Osteoblast (primary cell): ENCODE results near the gene PSME3. TPM values are rescaled to one million over a fixed set of nuclear protein-coding genes. Genes with fewer than 3 reads are reported as not detected.

Experiments used
- DNase-seq: peaks from one replicate; pipeline ENCODE4 v3.0.0; 2011; ENCODE audit warnings: low spot score, mixed read lengths; ENCODE audit not compliant: insufficient read length; ENCODE audit errors: missing footprints
- H2AFZ ChIP-seq: 2 replicates; pipeline ENCODE4 v1.6.0; 2011; ENCODE audit warnings: mild to moderate bottlenecking, low read length
- H3K27ac ChIP-seq: 2 replicates; pipeline ENCODE4 v1.5.1; 2011; ENCODE audit warnings: mild to moderate bottlenecking, low read depth, low read length, moderate library complexity
- H3K27me3 ChIP-seq: 2 replicates; pipeline ENCODE4 v1.6.0; 2012; ENCODE audit warnings: mild to moderate bottlenecking, control low read depth, inconsistent platforms, low read length, moderate library complexity; ENCODE audit not compliant: insufficient read depth
- H3K36me3 ChIP-seq: 2 replicates; pipeline ENCODE4 v1.5.1; 2011; ENCODE audit warnings: mild to moderate bottlenecking, low read length, control low read depth, moderate library complexity; ENCODE audit not compliant: insufficient read depth
- H3K4me1 ChIP-seq: 2 replicates; pipeline ENCODE4 v1.5.1; 2011; ENCODE audit warnings: mild to moderate bottlenecking, low read length, control low read depth, moderate library complexity; ENCODE audit not compliant: insufficient read depth
- H3K4me2 ChIP-seq: 2 replicates; pipeline ENCODE4 v1.6.0; 2011; ENCODE audit warnings: mild to moderate bottlenecking, low read length; ENCODE audit not compliant: insufficient read depth
- H3K4me3 ChIP-seq: fragments of 200-600 bp; sonication (generic); 3 replicates; pipeline ENCODE4 v1.5.1; 2012; ENCODE audit warnings: mild to moderate bottlenecking, low read length, inconsistent platforms; ENCODE audit not compliant: insufficient read depth
- H3K79me2 ChIP-seq: 2 replicates; pipeline ENCODE4 v1.6.0; 2012; ENCODE audit warnings: mild to moderate bottlenecking, low read length, control low read depth, inconsistent platforms; ENCODE audit not compliant: insufficient read depth
- H3K9me3 ChIP-seq: 2 replicates; pipeline ENCODE4 v1.5.1; 2011; ENCODE audit warnings: low read depth, low read length, control low read depth
- H4K20me1 ChIP-seq: 2 replicates; pipeline ENCODE4 v1.6.0; 2012; ENCODE audit warnings: mild to moderate bottlenecking, low read length, control low read depth; ENCODE audit not compliant: insufficient read depth
- CTCF ChIP-seq: IDR thresholded peaks from 2 replicates; pipeline ENCODE4 v1.5.1; 2011; ENCODE audit warnings: mild to moderate bottlenecking, low read depth, low read length, moderate library complexity; ENCODE audit errors: extremely low read depth
- total RNA-seq: library from RNA; depleted of rRNA; stranded (reverse); fragments of >200 nt; gene quantifications from 2 replicates; pipeline ENCODE4 v1.2.3, GENCODE V29; 2012

Gene PSME3
- total RNA-seq, 1 donor: 81.1 TPM

GRCh38 chr17:42818379-42818778 lies 14.8 kb upstream of the PSME3 start:
- H3K27me3 ChIP-seq: no peaks in the 10 kb centered on the region
- H2AFZ ChIP-seq: no peak overlapping the region
- H3K36me3 ChIP-seq: peaks cover 64% of the 10 kb centered on the region
- H3K9me3 ChIP-seq: no peaks in the 10 kb centered on the region
- no peaks in the 10 kb centered on the region for H4K20me1 ChIP-seq
- H3K79me2 ChIP-seq: peaks cover 24% of the 10 kb centered on the region
- DNase-seq: peak; percentile 32
- TF ChIP-seq CTCF: no peak
- H3K4me1 ChIP-seq: peaks cover 48% of the 10 kb centered on the region
- H3K4me2 ChIP-seq: no peak overlapping the region
- H3K4me3 ChIP-seq: no peak overlapping the region
- peak overlapping the region; percentile 86 for H3K27ac ChIP-seq

- TF ChIP-seq CTCF: peak; percentile 89
- Histone ChIP-seq H3K36me3 (peaks cover 54% of the 10 kb centered on the region), H4K20me1 (no peaks in the 10 kb centered on the region), H3K27me3 (no peaks in the 10 kb centered on the region), H3K4me3 (no peak overlapping the region), H3K27ac (peak overlapping the region; percentile 86), H2AFZ (no peak overlapping the region), H3K4me2 (no peak overlapping the region), H3K79me2 (peaks cover 31% of the 10 kb centered on the region), H3K9me3 (no peaks in the 10 kb centered on the region), H3K4me1 (peaks cover 42% of the 10 kb centered on the region)
- DNase-seq: peak; percentile 31
Observed at GRCh38 chr17:42819939-42820535, 13.2 kb upstream of the PSME3 start.

- DNase-seq: no peak
- Histone ChIP-seq H3K4me3 (no peak overlapping the region), H3K36me3 (peaks cover 44% of the 10 kb centered on the region)
Observed at GRCh38 chr17:42821176-42821575, 12.0 kb upstream of the PSME3 start.

GRCh38 chr17:42827472-42827871 lies 5.7 kb upstream of the PSME3 start:
- H3K4me2 ChIP-seq: no peak overlapping the region
- no peak overlapping the region for H2AFZ ChIP-seq
- no peaks in the 10 kb centered on the region for H3K36me3 ChIP-seq
- no peak for TF ChIP-seq CTCF
- peak; percentile 9 for DNase-seq
- no peaks in the 10 kb centered on the region for H3K9me3 ChIP-seq
- H3K79me2 ChIP-seq: peaks cover 16% of the 10 kb centered on the region
- no peaks in the 10 kb centered on the region for H3K27me3 ChIP-seq
- no peak overlapping the region for H3K4me3 ChIP-seq
- no peak overlapping the region for H3K27ac ChIP-seq
- H4K20me1 ChIP-seq: no peaks in the 10 kb centered on the region
- peaks cover 11% of the 10 kb centered on the region for H3K4me1 ChIP-seq

More at GRCh38 chr17:42821176-42821575, 12.0 kb upstream of the PSME3 start:
- Histone ChIP-seq H3K9me3 (no peaks in the 10 kb centered on the region), H3K4me1 (peaks cover 32% of the 10 kb centered on the region), H3K4me2 (no peak overlapping the region), H2AFZ (no peak overlapping the region), H4K20me1 (no peaks in the 10 kb centered on the region), H3K27ac (no peak overlapping the region), H3K79me2 (peaks cover 31% of the 10 kb centered on the region), H3K27me3 (no peaks in the 10 kb centered on the region)
- TF ChIP-seq CTCF: no peak
